Glutamatergic neuron (in vitro differentiated cells): ENCODE results near the gene KCNC4. TPM values are rescaled to one million over a fixed set of nuclear protein-coding genes. Genes with fewer than 3 reads are reported as not detected.

Experiments
- DNase-seq: peaks from one replicate; pipeline ENCODE4 v3.0.0; 2022
- H3K27ac Mint-ChIP-seq: one replicate; pipeline ENCODE4 v1.8.0; 2020; ENCODE audit warnings: mild to moderate bottlenecking, mixed read lengths, inconsistent platforms; ENCODE audit not compliant: unreplicated experiment
- H3K27me3 Mint-ChIP-seq: one replicate; pipeline ENCODE4 v1.8.0; 2020; ENCODE audit warnings: mild to moderate bottlenecking, moderate library complexity, mixed read lengths, inconsistent platforms; ENCODE audit not compliant: unreplicated experiment
- H3K36me3 Mint-ChIP-seq: one replicate; pipeline ENCODE4 v1.8.0; 2020; ENCODE audit warnings: mild to moderate bottlenecking, mixed read lengths, inconsistent platforms; ENCODE audit not compliant: unreplicated experiment
- H3K4me1 Mint-ChIP-seq: one replicate; pipeline ENCODE4 v1.8.0; 2020; ENCODE audit warnings: mild to moderate bottlenecking, low read depth, mixed read lengths, inconsistent platforms; ENCODE audit not compliant: unreplicated experiment
- H3K4me3 Mint-ChIP-seq: one replicate; pipeline ENCODE4 v1.8.0; 2020; ENCODE audit warnings: mild to moderate bottlenecking, mixed read lengths, inconsistent platforms; ENCODE audit not compliant: unreplicated experiment
- H3K9me3 Mint-ChIP-seq: one replicate; pipeline ENCODE4 v1.8.0; 2020; ENCODE audit warnings: mild to moderate bottlenecking, moderate library complexity, mixed read lengths, inconsistent platforms; ENCODE audit not compliant: unreplicated experiment
- CTCF ChIP-seq: fragments of 200-600 bp; sonication (generic); IDR thresholded peaks from one replicate; pipeline ENCODE4 v1.5.0; 2021; ENCODE audit not compliant: partially characterized antibody, unreplicated experiment
- total RNA-seq: library from RNA; stranded (reverse); fragmentation: NEBNext Ultra II Directional; extraction: Animal tissue kit (Norgen Biotek cat#: 25700); gene quantifications from one replicate; pipeline ENCODE4 v1.2.1, GENCODE V29; 2021; ENCODE audit not compliant: unreplicated experiment

Gene KCNC4
- total RNA-seq, 1 donor from 2014 or later: 9.7 TPM

- H3K27me3 Mint-ChIP-seq: peaks cover 6% of the 10 kb centered on the region
- no peak for TF ChIP-seq CTCF
- H3K4me3 Mint-ChIP-seq: peak overlapping the region; percentile 67
- peak overlapping the region; percentile 65 for H3K27ac Mint-ChIP-seq
- H3K9me3 Mint-ChIP-seq: peaks cover 7% of the 10 kb centered on the region
- H3K4me1 Mint-ChIP-seq: peaks cover 40% of the 10 kb centered on the region
- no peak for DNase-seq
- H3K36me3 Mint-ChIP-seq: no peaks in the 10 kb centered on the region
Observed at GRCh38 chr1:110188035-110188618, 22.0 kb upstream of the KCNC4 start.

GRCh38 chr1:110189181-110189580 is 20.9 kb upstream of the KCNC4 start:
- no peak for TF ChIP-seq CTCF
- H3K36me3 Mint-ChIP-seq: no peaks in the 10 kb centered on the region
- H3K9me3 Mint-ChIP-seq: peaks cover 7% of the 10 kb centered on the region
- no peak for DNase-seq
- peaks cover 6% of the 10 kb centered on the region for H3K27me3 Mint-ChIP-seq
- peak overlapping the region; percentile 65 for H3K27ac Mint-ChIP-seq
- H3K4me3 Mint-ChIP-seq: peak overlapping the region; percentile 67
- peaks cover 40% of the 10 kb centered on the region for H3K4me1 Mint-ChIP-seq

GRCh38 chr1:110190282-110190929 is 19.7 kb upstream of the KCNC4 start:
- Mint-ChIP-seq H3K4me3 (no peak overlapping the region), H3K9me3 (peaks cover 7% of the 10 kb centered on the region), H3K27ac (no peak overlapping the region), H3K27me3 (peaks cover 6% of the 10 kb centered on the region), H3K4me1 (peaks cover 31% of the 10 kb centered on the region), H3K36me3 (no peaks in the 10 kb centered on the region)
- no peak for DNase-seq
- no peak for TF ChIP-seq CTCF

- Mint-ChIP-seq H3K9me3 (peaks cover 4% of the 10 kb centered on the region), H3K4me1 (peaks cover 18% of the 10 kb centered on the region), H3K4me3 (no peak overlapping the region), H3K36me3 (no peaks in the 10 kb centered on the region), H3K27me3 (peaks cover 9% of the 10 kb centered on the region), H3K27ac (no peak overlapping the region)
- DNase-seq: no peak
- no peak for TF ChIP-seq CTCF
Observed at GRCh38 chr1:110192541-110192940, 17.6 kb upstream of the KCNC4 start.

- TF ChIP-seq CTCF: no peak
- H3K36me3 Mint-ChIP-seq: no peaks in the 10 kb centered on the region
- no peak overlapping the region for H3K27ac Mint-ChIP-seq
- H3K9me3 Mint-ChIP-seq: peaks cover 3% of the 10 kb centered on the region
- no peak for DNase-seq
- no peak overlapping the region for H3K4me3 Mint-ChIP-seq
- peaks cover 8% of the 10 kb centered on the region for H3K27me3 Mint-ChIP-seq
- peaks cover 2% of the 10 kb centered on the region for H3K4me1 Mint-ChIP-seq
Observed at GRCh38 chr1:110195196-110195595, 14.9 kb upstream of the KCNC4 start.
